Liver (tissue), 9 donors: ENCODE results near the gene SLU7. TPM values are rescaled to one million over a fixed set of nuclear protein-coding genes. Genes with fewer than 3 reads are reported as not detected.

ENCODE experiments used
- DNase-seq: peaks from one replicate; pipeline ENCODE4 v3.0.0-alpha.2; 2017; ENCODE audit warnings: low spot score
- H3K27ac ChIP-seq, 2 donors: one replicate each; pipeline ENCODE4 v1.7.0; 2013; ENCODE audit warnings: inconsistent platforms in 2 of 2, low read length in 2 of 2, control low read depth in 1 of 2, low read depth in 1 of 2, mild to moderate bottlenecking in 1 of 2
- H3K27me3 ChIP-seq, 4 donors: one replicate each; pipeline versions ENCODE4 v1.6.1 to v1.7.0; 2013; ENCODE audit warnings: low read length in 3 of 4, inconsistent platforms in 1 of 4, mild to moderate bottlenecking in 1 of 4, moderate library complexity in 1 of 4; ENCODE audit not compliant: control insufficient read depth in 4 of 4, insufficient read depth in 4 of 4
- H3K36me3 ChIP-seq, 4 donors: one replicate each; pipeline versions ENCODE4 v1.6.1 to v1.7.0; 2013; ENCODE audit warnings: low read length in 3 of 4, mild to moderate bottlenecking in 3 of 4, low read depth in 1 of 4, moderate library complexity in 1 of 4; ENCODE audit not compliant: control insufficient read depth in 4 of 4, insufficient read depth in 3 of 4
- H3K4me1 ChIP-seq, 4 donors: one replicate each; pipeline versions ENCODE4 v1.6.1 to v1.7.0; 2013; ENCODE audit warnings: low read length in 3 of 4, mild to moderate bottlenecking in 3 of 4, moderate library complexity in 1 of 4; ENCODE audit not compliant: control insufficient read depth in 4 of 4, insufficient read depth in 4 of 4
- H3K4me3 ChIP-seq, 3 donors: one replicate each; pipeline versions ENCODE4 v1.6.1 to v1.7.0; 2013; ENCODE audit warnings: low read length in 3 of 3, control low read depth in 1 of 3, low read depth in 1 of 3, mild to moderate bottlenecking in 1 of 3
- H3K9ac ChIP-seq, 2 donors: one replicate each; pipeline ENCODE4 v1.7.0; 2013; ENCODE audit warnings: low read length in 2 of 2, mild to moderate bottlenecking in 2 of 2, moderate library complexity in 2 of 2, control low read depth in 1 of 2, low read depth in 1 of 2
- H3K9me3 ChIP-seq, 4 donors: one replicate each; pipeline versions ENCODE4 v1.6.1 to v1.7.0; 2013; ENCODE audit warnings: low read length in 3 of 4; ENCODE audit not compliant: control insufficient read depth in 4 of 4
- ATF3 ChIP-seq: IDR thresholded peaks from 2 replicates; pipeline ENCODE4 v1.6.1; 2016; ENCODE audit warnings: antibody characterized with exemption
- EGR1 ChIP-seq, 2 donors: IDR thresholded peaks; 2 replicates each; pipeline ENCODE4 v1.6.1; 2016 to 2018; ENCODE audit warnings: antibody characterized with exemption in 2 of 2, low read depth in 2 of 2
- FOXA1 ChIP-seq: IDR thresholded peaks from 2 replicates; pipeline ENCODE4 v1.6.1; 2016; ENCODE audit warnings: antibody characterized with exemption
- GABPA ChIP-seq, 2 donors: IDR thresholded peaks in 1 of 2; conservative IDR thresholded peaks in 1 of 2; 2 replicates each; pipeline ENCODE4 v1.6.1; 2016; ENCODE audit warnings: antibody characterized with exemption in 2 of 2, mild to moderate bottlenecking in 1 of 2, moderate library complexity in 1 of 2
- HNF4A ChIP-seq, 2 donors: conservative IDR thresholded peaks; 2 replicates each; pipeline ENCODE4 v1.6.1; 2016; ENCODE audit warnings: antibody characterized with exemption in 2 of 2, mild to moderate bottlenecking in 2 of 2
- HNF4G ChIP-seq: IDR thresholded peaks from 2 replicates; pipeline ENCODE4 v1.6.1; 2016; ENCODE audit warnings: antibody characterized with exemption
- JUND ChIP-seq, 2 donors: IDR thresholded peaks; 2 replicates each; pipeline ENCODE4 v1.6.1; 2016; ENCODE audit warnings: antibody characterized with exemption in 2 of 2
- MAX ChIP-seq: IDR thresholded peaks from 2 replicates; pipeline ENCODE4 v1.6.1; 2016; ENCODE audit warnings: antibody characterized with exemption
- RAD21 ChIP-seq, 2 donors: IDR thresholded peaks; 2 replicates each; pipeline ENCODE4 v1.6.1; 2016; ENCODE audit warnings: antibody characterized with exemption in 2 of 2, mild to moderate bottlenecking in 2 of 2
- RXRA ChIP-seq, 2 donors: IDR thresholded peaks; 2 replicates each; pipeline ENCODE4 v1.6.1; 2017 to 2018; ENCODE audit warnings: antibody characterized with exemption in 2 of 2, mild to moderate bottlenecking in 1 of 2
- TAF1 ChIP-seq: conservative IDR thresholded peaks from 2 replicates; pipeline ENCODE4 v1.6.1; 2016; ENCODE audit warnings: antibody characterized with exemption, mild to moderate bottlenecking
- YY1 ChIP-seq: IDR thresholded peaks from 2 replicates; pipeline ENCODE4 v1.6.1; 2016; ENCODE audit warnings: antibody characterized with exemption, mild to moderate bottlenecking
- WGBS: extraction: QIAGEN DNeasy Blood & Tissue Kit; methylation state at CpG from one replicate; pipeline ENCODE4 v1.1.7; 2013; 5-methylcytosine and 5-hydroxymethylcytosine counted together
- polyA plus RNA-seq, 2 donors: library from polyadenylated mRNA; stranded (reverse) in 1 of 2; unstranded in 1 of 2; fragments of 200-250 nt in 1 of 2; fragments of >200 nt in 1 of 2; fragmentation: Nextera tagmentation in 1 of 2; extraction: Ambion mirVana in 1 of 2; gene quantifications; one replicate each; pipeline versions ENCODE4 v1.2.1 to v1.2.3, GENCODE V29; 2013 to 2015
- total RNA-seq, 2 donors: library from RNA; depleted of rRNA; stranded (reverse); fragments of >200 nt; gene quantifications; one replicate each; pipeline ENCODE4 v1.2.3, GENCODE V29; 2014
- TF ChIP-seq, protein P1 (sequence below): fragments of 150-350 bp; IDR thresholded peaks from 2 replicates; pipeline ENCODE4 v1.5.1; 2017; ENCODE audit warnings: improper control_type of control experiment, low read depth, low read length; ENCODE audit not compliant: missing input control
- TF ChIP-seq, protein P2 (sequence below): IDR thresholded peaks from 2 replicates; pipeline ENCODE4 v1.6.1; 2016; ENCODE audit warnings: antibody characterized with exemption, mild to moderate bottlenecking
- TF ChIP-seq, protein P3 (sequence below): IDR thresholded peaks from 2 replicates; pipeline ENCODE4 v1.6.1; 2016; ENCODE audit warnings: antibody characterized with exemption
- donor health status: healthy.
- donor health status: healthy.
- donor health status: healthy.
- donor health status: healthy.
- donor health status: healthy.

SLU7 gene
- total and polyA plus RNA-seq, 4 donors: 7.1 to 21.8 (median 17.6) TPM

DNA sequence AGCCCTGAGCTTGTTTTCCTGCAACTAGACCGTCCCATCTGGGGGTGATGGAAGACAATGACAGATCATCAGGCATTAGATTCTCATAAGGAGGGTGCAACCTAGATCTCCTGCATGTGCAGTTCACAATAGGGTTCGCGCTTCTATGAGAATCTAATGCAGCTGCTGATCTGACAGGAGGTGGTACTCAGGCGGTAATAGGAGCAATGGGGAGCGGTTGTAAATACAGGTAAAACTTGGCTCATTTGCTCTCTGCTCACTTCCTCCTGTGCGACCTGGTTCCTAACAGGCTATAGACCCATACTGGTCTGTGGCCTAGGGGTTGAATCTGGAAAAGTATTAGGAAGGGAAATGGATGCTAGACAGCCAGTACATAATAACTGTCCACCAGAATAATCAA is 42.5 kb upstream of the SLU7 start:
- H3K27me3 ChIP-seq: peaks cover 0 to 3% (median under 1%) of the 10 kb centered on the region in 4 donors
- DNase-seq: no peak
- WGBS: 87% methylated on average over 6 of the region's 6 CpGs
- H3K36me3 ChIP-seq: no peaks in the 10 kb centered on the region
- no peak for TF ChIP-seq TAF1
- TF ChIP-seq RXRA (IDR thresholded peaks at IDR 0.05): no peak
- no peak for TF ChIP-seq RAD21 (IDR thresholded peaks at IDR 0.05)
- TF ChIP-seq, protein P1, sequence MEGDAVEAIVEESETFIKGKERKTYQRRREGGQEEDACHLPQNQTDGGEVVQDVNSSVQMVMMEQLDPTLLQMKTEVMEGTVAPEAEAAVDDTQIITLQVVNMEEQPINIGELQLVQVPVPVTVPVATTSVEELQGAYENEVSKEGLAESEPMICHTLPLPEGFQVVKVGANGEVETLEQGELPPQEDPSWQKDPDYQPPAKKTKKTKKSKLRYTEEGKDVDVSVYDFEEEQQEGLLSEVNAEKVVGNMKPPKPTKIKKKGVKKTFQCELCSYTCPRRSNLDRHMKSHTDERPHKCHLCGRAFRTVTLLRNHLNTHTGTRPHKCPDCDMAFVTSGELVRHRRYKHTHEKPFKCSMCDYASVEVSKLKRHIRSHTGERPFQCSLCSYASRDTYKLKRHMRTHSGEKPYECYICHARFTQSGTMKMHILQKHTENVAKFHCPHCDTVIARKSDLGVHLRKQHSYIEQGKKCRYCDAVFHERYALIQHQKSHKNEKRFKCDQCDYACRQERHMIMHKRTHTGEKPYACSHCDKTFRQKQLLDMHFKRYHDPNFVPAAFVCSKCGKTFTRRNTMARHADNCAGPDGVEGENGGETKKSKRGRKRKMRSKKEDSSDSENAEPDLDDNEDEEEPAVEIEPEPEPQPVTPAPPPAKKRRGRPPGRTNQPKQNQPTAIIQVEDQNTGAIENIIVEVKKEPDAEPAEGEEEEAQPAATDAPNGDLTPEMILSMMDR: no peak
- no peak overlapping the region for H3K27ac ChIP-seq
- H3K9ac ChIP-seq: no peak overlapping the region
- no peaks in the 10 kb centered on the region for H3K4me1 ChIP-seq
- H3K9me3 ChIP-seq: no peaks in the 10 kb centered on the region
- no peak overlapping the region for H3K4me3 ChIP-seq

DNA sequence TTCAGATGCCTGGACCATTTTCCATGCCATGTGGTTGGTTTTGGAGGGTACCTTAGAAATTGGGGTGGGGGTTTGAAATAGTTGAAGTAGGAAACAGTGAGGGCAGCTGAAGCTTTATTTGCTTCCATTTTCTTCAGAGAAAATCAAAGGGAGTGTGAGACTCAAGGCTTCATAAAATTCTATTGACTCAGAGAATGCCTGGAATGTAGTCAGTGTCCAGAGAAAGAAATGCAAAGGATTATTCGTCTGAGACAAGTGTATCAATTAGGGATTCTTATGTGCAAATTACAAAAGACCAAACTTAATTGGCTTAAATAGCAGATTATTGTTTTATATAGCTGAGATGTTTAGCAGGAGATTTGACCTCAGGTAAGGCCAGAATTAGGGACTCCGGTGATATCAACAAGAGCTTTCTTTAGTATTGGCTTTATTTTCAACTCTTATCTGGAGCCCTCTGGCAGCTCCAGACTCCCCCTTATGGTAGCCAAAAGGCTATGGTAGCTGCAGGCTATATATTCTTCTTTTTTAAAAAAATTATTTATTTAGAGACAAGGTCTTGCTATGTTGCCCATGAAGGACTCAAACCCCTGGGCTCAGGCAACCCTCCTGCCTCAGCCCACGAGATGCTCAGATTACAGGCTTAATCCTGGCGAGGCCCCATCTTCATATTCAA is 41.6 kb upstream of the SLU7 start:
- no peak overlapping the region for H3K27ac ChIP-seq
- TF ChIP-seq HNF4A (conservative IDR thresholded peaks at IDR 0.05): no peak
- no peak for TF ChIP-seq MAX
- no peak for TF ChIP-seq TAF1
- TF ChIP-seq, protein P1: no peak
- TF ChIP-seq EGR1 (IDR thresholded peaks at IDR 0.05; ENCODE audit: low read depth in 2 of 2): no peak
- TF ChIP-seq JUND (IDR thresholded peaks at IDR 0.05): no peak
- TF ChIP-seq HNF4G: no peak
- TF ChIP-seq, protein P2, sequence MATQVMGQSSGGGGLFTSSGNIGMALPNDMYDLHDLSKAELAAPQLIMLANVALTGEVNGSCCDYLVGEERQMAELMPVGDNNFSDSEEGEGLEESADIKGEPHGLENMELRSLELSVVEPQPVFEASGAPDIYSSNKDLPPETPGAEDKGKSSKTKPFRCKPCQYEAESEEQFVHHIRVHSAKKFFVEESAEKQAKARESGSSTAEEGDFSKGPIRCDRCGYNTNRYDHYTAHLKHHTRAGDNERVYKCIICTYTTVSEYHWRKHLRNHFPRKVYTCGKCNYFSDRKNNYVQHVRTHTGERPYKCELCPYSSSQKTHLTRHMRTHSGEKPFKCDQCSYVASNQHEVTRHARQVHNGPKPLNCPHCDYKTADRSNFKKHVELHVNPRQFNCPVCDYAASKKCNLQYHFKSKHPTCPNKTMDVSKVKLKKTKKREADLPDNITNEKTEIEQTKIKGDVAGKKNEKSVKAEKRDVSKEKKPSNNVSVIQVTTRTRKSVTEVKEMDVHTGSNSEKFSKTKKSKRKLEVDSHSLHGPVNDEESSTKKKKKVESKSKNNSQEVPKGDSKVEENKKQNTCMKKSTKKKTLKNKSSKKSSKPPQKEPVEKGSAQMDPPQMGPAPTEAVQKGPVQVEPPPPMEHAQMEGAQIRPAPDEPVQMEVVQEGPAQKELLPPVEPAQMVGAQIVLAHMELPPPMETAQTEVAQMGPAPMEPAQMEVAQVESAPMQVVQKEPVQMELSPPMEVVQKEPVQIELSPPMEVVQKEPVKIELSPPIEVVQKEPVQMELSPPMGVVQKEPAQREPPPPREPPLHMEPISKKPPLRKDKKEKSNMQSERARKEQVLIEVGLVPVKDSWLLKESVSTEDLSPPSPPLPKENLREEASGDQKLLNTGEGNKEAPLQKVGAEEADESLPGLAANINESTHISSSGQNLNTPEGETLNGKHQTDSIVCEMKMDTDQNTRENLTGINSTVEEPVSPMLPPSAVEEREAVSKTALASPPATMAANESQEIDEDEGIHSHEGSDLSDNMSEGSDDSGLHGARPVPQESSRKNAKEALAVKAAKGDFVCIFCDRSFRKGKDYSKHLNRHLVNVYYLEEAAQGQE: no peak
- no peak for TF ChIP-seq FOXA1
- TF ChIP-seq, protein P3, sequence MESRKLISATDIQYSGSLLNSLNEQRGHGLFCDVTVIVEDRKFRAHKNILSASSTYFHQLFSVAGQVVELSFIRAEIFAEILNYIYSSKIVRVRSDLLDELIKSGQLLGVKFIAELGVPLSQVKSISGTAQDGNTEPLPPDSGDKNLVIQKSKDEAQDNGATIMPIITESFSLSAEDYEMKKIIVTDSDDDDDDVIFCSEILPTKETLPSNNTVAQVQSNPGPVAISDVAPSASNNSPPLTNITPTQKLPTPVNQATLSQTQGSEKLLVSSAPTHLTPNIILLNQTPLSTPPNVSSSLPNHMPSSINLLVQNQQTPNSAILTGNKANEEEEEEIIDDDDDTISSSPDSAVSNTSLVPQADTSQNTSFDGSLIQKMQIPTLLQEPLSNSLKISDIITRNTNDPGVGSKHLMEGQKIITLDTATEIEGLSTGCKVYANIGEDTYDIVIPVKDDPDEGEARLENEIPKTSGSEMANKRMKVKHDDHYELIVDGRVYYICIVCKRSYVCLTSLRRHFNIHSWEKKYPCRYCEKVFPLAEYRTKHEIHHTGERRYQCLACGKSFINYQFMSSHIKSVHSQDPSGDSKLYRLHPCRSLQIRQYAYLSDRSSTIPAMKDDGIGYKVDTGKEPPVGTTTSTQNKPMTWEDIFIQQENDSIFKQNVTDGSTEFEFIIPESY: no peak
- TF ChIP-seq YY1: no peak
- TF ChIP-seq ATF3: no peak
- no peak for TF ChIP-seq GABPA (IDR thresholded peaks at IDR 0.05 in 1 of 2, conservative IDR thresholded peaks at IDR 0.05 in 1 of 2)
- no peaks in the 10 kb centered on the region for H3K9me3 ChIP-seq
- H3K4me3 ChIP-seq: no peak overlapping the region
- peaks cover 0 to 3% (median under 1%) of the 10 kb centered on the region in 4 donors for H3K27me3 ChIP-seq
- H3K9ac ChIP-seq: no peak overlapping the region
- H3K4me1 ChIP-seq: no peaks in the 10 kb centered on the region
- DNase-seq: no peak
- WGBS: 91% methylated on average over 4 of the region's 4 CpGs
- no peaks in the 10 kb centered on the region for H3K36me3 ChIP-seq
